Prostate gland (tissue), 2 donors: ENCODE data around the gene SATB1.

ENCODE experiments used
- CTCF ChIP-seq, 4 experiments: fragments of 200-600 bp in 2 of 4; fragments of 450-650 bp in 2 of 4; sonication (generic) in 2 of 4; IDR thresholded peaks; 1 replicate in 3 of 4; 2 replicates in 1 of 4; pipeline ENCODE4 v1.5.1; 2016 to 2019; ENCODE audit warnings: antibody characterized with exemption in 4 of 4, mild to moderate bottlenecking in 2 of 4, moderate library complexity in 2 of 4
- POLR2A ChIP-seq: fragments of 450-650 bp; IDR thresholded peaks from one replicate; pipeline ENCODE4 v1.6.1; 2016; ENCODE audit warnings: antibody characterized with exemption, mild to moderate bottlenecking

- no peak for TF ChIP-seq CTCF (IDR thresholded peaks at IDR 0.05)
- no peak for TF ChIP-seq POLR2A
Measured at GRCh38 chr3:18334837-18335601, 90.1 kb downstream of the SATB1 start.
